GM21390 (cell line): Measurements from ENCODE around the gene MANSC4.
"Not testable (repeated sequence)": the region's sequence is repeated elsewhere in the genome, so short reads cannot be mapped to it uniquely, and the experiment has no call there.

ENCODE experiments used
- ATAC-seq: cut with Tn5 transposase; IDR thresholded peaks from one replicate; pipeline ENCODE4 v1.9.1; 2021; ENCODE audit not compliant: unreplicated experiment

The MANSC4 gene

DNA sequence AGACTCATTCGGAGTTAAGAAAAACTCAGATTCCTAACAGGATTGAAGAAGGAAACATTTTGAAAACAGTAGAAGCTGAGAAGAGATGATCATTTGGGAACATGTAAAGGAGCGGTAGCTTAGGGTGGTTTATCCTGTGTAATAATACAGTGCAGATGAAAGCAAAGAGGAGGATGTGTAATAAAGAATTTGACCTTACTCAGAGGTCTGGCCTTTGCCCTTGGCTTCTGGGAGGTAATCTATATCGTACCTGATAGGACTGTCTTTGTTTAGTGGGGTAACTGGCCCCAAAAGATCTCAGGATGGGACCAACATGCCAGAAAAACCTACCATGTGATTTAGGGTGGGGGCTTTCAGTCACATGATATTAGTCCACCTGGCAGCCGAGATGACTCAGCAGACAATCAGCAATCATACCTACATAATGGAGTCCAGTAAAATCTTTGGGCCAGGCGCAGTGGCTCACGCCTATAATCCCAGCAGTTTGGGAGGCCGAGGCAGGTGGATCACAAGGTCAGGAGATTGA lies 23.3 kb downstream of the MANSC4 start:
- no peak for ATAC-seq

DNA sequence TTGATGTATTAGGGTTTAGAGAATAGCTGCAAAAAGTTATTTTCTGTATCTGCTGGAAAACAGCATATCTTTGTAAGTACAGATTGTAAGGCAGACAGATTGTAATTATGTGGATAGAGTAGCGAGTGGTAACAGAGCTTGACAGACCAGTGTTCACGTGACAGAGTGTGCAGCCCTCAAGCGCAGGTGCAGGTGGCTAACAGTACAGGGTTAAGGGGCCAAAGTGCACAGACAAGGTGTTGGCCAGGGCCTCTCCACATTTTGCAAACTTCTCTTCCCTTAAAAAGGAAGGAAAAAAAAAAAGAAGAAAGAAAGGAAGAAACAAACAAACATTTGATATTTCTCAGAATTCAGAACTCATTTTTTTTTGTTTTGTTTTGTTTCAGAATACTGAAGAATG lies 25.2 kb downstream of the MANSC4 start:
- ATAC-seq = no peak

DNA sequence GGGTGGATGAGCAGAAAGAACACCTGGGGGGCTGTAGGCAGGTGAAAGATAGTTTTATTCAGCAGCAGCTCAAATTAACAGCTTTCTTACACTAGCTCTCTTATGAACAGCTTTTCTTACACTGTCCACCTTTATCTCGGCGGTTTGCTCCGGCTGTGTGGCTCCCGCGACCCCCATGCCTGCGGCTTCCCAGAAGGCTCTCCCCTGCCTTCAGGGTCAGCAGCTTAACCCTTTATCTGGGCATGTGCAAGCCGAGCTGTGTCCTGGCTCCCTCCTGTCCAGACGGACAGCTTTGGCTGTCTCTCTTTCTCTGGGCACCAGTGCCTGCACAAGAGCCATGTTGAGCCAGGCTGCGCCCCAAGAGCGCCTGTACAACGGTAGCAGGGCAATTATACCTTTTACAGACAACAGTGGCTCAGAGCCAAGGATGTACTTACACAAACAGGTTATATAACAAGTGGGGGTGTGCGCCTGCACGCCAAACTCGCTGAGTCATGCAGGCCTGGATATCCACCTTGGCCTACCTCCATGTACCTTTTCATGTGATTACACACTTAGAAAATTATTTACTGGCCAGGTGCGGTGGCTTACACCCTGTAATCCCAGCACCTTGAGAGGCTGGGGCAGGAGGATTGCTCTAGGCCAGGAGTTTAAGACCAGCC lies 28.5 kb downstream of the MANSC4 start:
- ATAC-seq = no peak

DNA sequence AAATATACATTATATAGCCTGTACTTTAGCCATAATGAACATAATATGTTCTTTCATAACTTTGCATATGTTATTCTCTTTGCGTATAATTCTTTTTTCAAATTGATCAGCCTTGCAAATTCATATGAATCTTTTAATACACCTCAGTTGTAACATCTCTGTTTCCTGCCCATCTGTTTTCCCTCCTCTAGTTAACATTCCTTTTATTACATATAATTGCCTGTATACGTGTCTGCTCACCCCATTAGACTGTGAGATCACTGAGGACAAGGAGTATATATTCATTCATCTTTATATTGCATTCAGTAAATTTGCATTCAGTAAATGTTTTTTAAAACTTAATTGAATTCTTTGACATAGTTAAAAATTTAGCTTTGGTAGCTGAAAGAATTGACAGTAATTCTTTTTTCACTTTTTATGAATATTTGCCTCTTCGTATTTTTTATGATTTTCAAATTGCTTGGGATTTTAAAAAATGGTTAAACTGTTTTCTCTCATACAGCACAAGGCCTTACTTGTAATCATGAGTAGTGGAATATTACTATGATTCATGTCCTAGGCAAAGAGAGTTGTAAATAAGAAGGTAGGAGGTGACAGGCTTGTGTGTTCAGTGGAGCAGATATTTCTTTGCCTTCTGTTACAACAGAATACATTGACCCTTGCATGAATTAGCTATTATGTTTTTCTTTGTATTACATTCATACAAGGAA lies 32.8 kb downstream of the MANSC4 start:
- ATAC-seq = no peak

- not testable (repeated sequence) for ATAC-seq
These were observed 34.3 kb downstream of the MANSC4 start for GRCh38 chr12:27745734-27746133.

DNA sequence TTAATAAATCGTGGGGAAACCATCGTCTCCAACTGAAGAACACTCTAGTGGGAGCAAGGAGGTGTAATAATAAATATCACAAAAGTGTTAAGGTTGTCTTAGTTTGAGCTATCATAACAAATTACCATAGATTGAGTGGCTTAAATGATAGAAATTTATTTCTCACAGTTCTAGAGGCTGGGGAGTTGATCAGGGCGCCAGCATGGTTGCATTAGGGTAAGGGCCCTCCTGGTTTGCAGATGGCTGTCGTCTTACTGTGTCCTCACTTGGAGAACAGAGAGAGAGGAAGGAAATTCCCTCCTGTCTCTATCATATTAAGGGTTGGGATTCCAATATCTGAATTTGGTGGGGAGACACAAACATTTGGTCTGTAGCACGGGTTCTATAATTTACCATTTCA lies 36.4 kb downstream of the MANSC4 start:
- no peak for ATAC-seq

DNA sequence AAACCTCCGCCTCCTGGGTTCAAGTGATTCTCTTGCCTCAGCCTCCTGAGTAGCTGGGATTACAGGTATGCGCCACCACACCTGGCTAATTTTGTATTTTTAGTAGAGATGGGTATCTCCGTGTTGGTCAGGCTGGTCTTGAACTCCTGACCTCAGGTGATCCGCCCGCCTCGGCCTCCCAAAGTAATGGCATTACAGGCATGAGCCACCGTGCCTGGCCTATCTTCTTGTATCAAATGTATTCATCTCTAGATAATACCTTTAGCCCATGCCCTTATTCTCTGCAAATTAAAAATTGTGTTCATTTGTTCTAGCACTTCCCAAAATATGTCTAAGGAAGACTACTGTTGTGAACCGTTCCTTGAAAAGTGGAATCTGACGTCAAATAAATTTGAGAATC lies 45.7 kb downstream of the MANSC4 start:
- ATAC-seq = not testable (repeated sequence)

GRCh38 chr12:27733791-27734190 lies 46.2 kb downstream of the MANSC4 start:
- no peak for ATAC-seq

DNA sequence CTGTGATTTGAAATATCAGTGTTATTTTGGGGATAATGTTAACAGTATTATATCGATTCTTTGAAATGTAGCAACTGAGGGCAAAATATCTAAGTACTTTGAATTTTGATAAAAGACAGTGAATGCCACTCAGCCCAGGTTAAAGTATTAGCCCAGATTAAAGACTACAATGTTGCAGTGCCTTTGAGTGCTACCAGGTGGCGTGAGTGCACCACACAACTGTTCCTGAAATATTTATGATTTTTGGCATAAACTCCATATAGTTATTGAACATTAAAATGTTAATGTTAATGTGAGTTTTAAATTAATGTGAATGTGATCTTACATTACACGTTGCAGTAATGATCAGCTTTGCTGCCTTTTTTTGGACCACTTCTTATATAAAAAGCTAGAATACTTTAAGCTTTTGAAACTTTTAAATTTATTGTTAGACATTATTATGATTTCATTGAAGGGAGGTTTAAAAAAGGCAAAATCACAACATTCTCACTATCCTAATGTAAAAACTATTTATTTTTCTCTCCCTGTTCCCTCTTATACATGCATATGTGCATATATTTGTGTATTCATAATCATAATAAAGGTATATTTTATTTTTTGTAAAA lies 46.9 kb downstream of the MANSC4 start:
- ATAC-seq = no peak

DNA sequence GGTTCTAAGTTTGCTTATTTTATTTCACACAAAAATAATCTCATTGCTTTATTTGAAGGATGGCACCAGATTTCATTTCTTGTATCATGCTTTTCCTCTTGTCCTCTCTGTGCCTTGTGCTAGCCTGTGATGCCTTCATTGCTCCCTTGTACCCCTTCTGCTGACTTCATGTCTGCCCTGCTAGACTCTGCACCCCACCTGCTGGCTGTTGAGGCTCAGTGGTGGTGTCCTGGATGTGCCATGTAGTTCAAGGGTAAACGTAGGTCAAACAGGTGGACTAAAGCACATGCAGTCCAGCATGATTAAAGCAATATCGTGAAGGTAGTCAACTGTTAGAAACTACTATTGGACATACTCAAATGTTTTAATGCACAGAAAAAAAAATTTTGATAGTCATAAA lies 47.8 kb downstream of the MANSC4 start:
- no peak for ATAC-seq

- ATAC-seq = no peak
These were observed 49.9 kb downstream of the MANSC4 start for GRCh38 chr12:27730097-27730588.

- ATAC-seq = no peak
These were observed 56.8 kb downstream of the MANSC4 start for GRCh38 chr12:27723212-27723611.
